Measurements from ENCODE around the gene PTGR3.

GRCh38 chr18:75173738-75174137 lies 35.2 kb downstream of the PTGR3 start:
- no peak for TF ChIP-seq POLR2AphosphoS5 (IDR thresholded peaks at IDR 0.05)
- no peak for TF ChIP-seq POLR2A (IDR thresholded peaks at IDR 0.05)
- no peak for TF ChIP-seq CTCF (IDR thresholded peaks at IDR 0.05 in 8 of 11, conservative IDR thresholded peaks at IDR 0.05 in 3 of 11)
